H9 (cell line): ENCODE results near the gene AGA. TPM values are rescaled to one million over a fixed set of nuclear protein-coding genes. Genes with fewer than 3 reads are reported as not detected.

Experiments used
- DNase-seq: peaks from one replicate; pipeline ENCODE4 v3.0.0-alpha.2; 2017
- H2AFZ ChIP-seq: one replicate; pipeline ENCODE4 v1.6.1; 2013; ENCODE audit warnings: mild to moderate bottlenecking, low read length, control low read depth, moderate library complexity
- H2AK5ac ChIP-seq: 2 replicates; pipeline ENCODE4 v1.6.1; 2013; ENCODE audit warnings: low read length, control low read depth, mixed read lengths; ENCODE audit not compliant: insufficient read length
- H2BK120ac ChIP-seq: one replicate; pipeline ENCODE4 v1.6.1; 2013; ENCODE audit warnings: low read depth, mild to moderate bottlenecking, low read length, control low read depth, inconsistent platforms; ENCODE audit not compliant: poor library complexity, severe bottlenecking
- H2BK12ac ChIP-seq: 2 replicates; pipeline ENCODE4 v1.6.1; 2013; ENCODE audit warnings: low read length, control low read depth, mixed read lengths, low read depth; ENCODE audit not compliant: insufficient read length
- H2BK15ac ChIP-seq: 2 replicates; pipeline ENCODE4 v1.6.1; 2013; ENCODE audit warnings: low read depth, low read length, control low read depth
- H2BK20ac ChIP-seq: one replicate; pipeline ENCODE4 v1.6.1; 2013; ENCODE audit warnings: low read depth, mild to moderate bottlenecking, low read length, control low read depth, inconsistent platforms; ENCODE audit not compliant: poor library complexity, severe bottlenecking
- H2BK5ac ChIP-seq: 2 replicates; pipeline ENCODE4 v1.6.1; 2013; ENCODE audit warnings: low read length, control low read depth, mixed read lengths; ENCODE audit not compliant: insufficient read length
- H3K14ac ChIP-seq: 2 replicates; pipeline ENCODE4 v1.6.1; 2013; ENCODE audit warnings: low read length, control low read depth; ENCODE audit not compliant: insufficient read depth
- H3K18ac ChIP-seq: 2 replicates; pipeline ENCODE4 v1.6.1; 2013; ENCODE audit warnings: low read depth, mild to moderate bottlenecking, mixed read lengths, low read length, control low read depth; ENCODE audit not compliant: insufficient read length
- H3K23ac ChIP-seq: 2 replicates; pipeline ENCODE4 v1.6.1; 2013; ENCODE audit warnings: low read length, control low read depth, mixed read lengths, low read depth; ENCODE audit not compliant: insufficient read length
- H3K23me2 ChIP-seq: 2 replicates; pipeline ENCODE4 v1.6.1; 2013; ENCODE audit warnings: low read depth, mild to moderate bottlenecking, mixed read lengths, low read length, control low read depth; ENCODE audit not compliant: insufficient read length, poor library complexity, severe bottlenecking
- H3K27ac ChIP-seq: 2 replicates; pipeline ENCODE4 v1.5.1; 2013; ENCODE audit warnings: low read length, control low read depth, mixed read lengths, low read depth; ENCODE audit not compliant: insufficient read length
- H3K27me3 ChIP-seq: 2 replicates; pipeline ENCODE4 v1.6.1; 2013; ENCODE audit warnings: low read length, control low read depth, inconsistent platforms; ENCODE audit not compliant: insufficient read depth
- H3K4ac ChIP-seq: 2 replicates; pipeline ENCODE4 v1.6.1; 2013; ENCODE audit warnings: low read depth, mild to moderate bottlenecking, control low read depth, inconsistent platforms, low read length, moderate library complexity
- H3K4me1 ChIP-seq: 2 replicates; pipeline ENCODE4 v1.6.1; 2013; ENCODE audit warnings: low read length, control low read depth, inconsistent platforms; ENCODE audit not compliant: insufficient read depth
- H3K4me2 ChIP-seq: 2 replicates; pipeline ENCODE4 v1.6.1; 2013; ENCODE audit warnings: low read length, control low read depth, mixed read lengths; ENCODE audit not compliant: insufficient read length, insufficient read depth
- H3K56ac ChIP-seq: 2 replicates; pipeline ENCODE4 v1.6.1; 2013; ENCODE audit warnings: low read depth, mild to moderate bottlenecking, mixed read lengths, low read length, control low read depth; ENCODE audit not compliant: insufficient read length
- H3K79me1 ChIP-seq: 2 replicates; pipeline ENCODE4 v1.6.1; 2013; ENCODE audit warnings: low read depth, mild to moderate bottlenecking, moderate library complexity, low read length, control low read depth, inconsistent platforms; ENCODE audit not compliant: insufficient read depth, poor library complexity, severe bottlenecking
- H3K79me2 ChIP-seq: 2 replicates; pipeline ENCODE4 v1.6.1; 2013; ENCODE audit warnings: low read length, control low read depth, inconsistent platforms; ENCODE audit not compliant: insufficient read depth
- H3K9ac ChIP-seq: 2 replicates; pipeline ENCODE4 v1.6.1; 2013; ENCODE audit warnings: low read length, control low read depth, mixed read lengths; ENCODE audit not compliant: insufficient read length; ENCODE audit errors: extremely low read depth
- H3K9me3 ChIP-seq: one replicate; pipeline ENCODE4 v1.6.1; 2013; ENCODE audit warnings: low read depth, low read length, inconsistent platforms; ENCODE audit not compliant: control insufficient read depth
- H3T11ph ChIP-seq: one replicate; pipeline ENCODE4 v1.6.1; 2013; ENCODE audit warnings: mild to moderate bottlenecking, low read length, control low read depth, inconsistent platforms
- H4K20me1 ChIP-seq: one replicate; pipeline ENCODE4 v1.6.1; 2013; ENCODE audit not compliant: control insufficient read depth, insufficient read length, insufficient read depth
- H4K5ac ChIP-seq: 2 replicates; pipeline ENCODE4 v1.6.1; 2013; ENCODE audit warnings: low read depth, mild to moderate bottlenecking, mixed read lengths, low read length, control low read depth; ENCODE audit not compliant: insufficient read length
- H4K8ac ChIP-seq: replicated peaks from 2 replicates; pipeline ENCODE4 v1.6.1; 2013; ENCODE audit warnings: low read length, control low read depth, mixed read lengths, low read depth; ENCODE audit not compliant: insufficient read length
- H4K91ac ChIP-seq: 2 replicates; pipeline ENCODE4 v1.6.1; 2013; ENCODE audit warnings: low read depth, mild to moderate bottlenecking, moderate library complexity, mixed read lengths, low read length, control low read depth; ENCODE audit not compliant: insufficient read length
- H3K27ac Mint-ChIP-seq, 3 experiments: 2 replicates in 2 of 3; 3 replicates in 1 of 3; pipeline ENCODE4 v1.8.0; 2020 to 2021; ENCODE audit warnings: mixed read lengths in 3 of 3, mild to moderate bottlenecking in 1 of 3, moderate library complexity in 1 of 3
- H3K27me3 Mint-ChIP-seq: 2 replicates; pipeline ENCODE4 v1.8.0; 2021; ENCODE audit warnings: low read depth, mild to moderate bottlenecking, moderate library complexity, mixed read lengths
- H3K36me3 Mint-ChIP-seq, 3 experiments: 2 replicates in 2 of 3; 3 replicates in 1 of 3; pipeline ENCODE4 v1.8.0; 2020 to 2021; ENCODE audit warnings: low read depth in 3 of 3, mixed read lengths in 3 of 3; ENCODE audit not compliant: insufficient read depth in 1 of 3
- H3K4me1 Mint-ChIP-seq, 2 experiments: 2 replicates each; pipeline ENCODE4 v1.8.0; 2020; ENCODE audit warnings: mixed read lengths in 2 of 2
- H3K4me3 Mint-ChIP-seq, 2 experiments: 2 replicates in 1 of 2; 3 replicates in 1 of 2; pipeline ENCODE4 v1.8.0; 2020 to 2021; ENCODE audit warnings: mild to moderate bottlenecking in 2 of 2, mixed read lengths in 2 of 2, moderate library complexity in 1 of 2
- H3K9me3 Mint-ChIP-seq, 2 experiments: 2 replicates in 1 of 2; 3 replicates in 1 of 2; pipeline ENCODE4 v1.8.0; 2020; ENCODE audit warnings: mild to moderate bottlenecking in 2 of 2, mixed read lengths in 2 of 2, moderate library complexity in 1 of 2
- CTCF ChIP-seq: fragments of 200-600 bp; sonication (generic); conservative IDR thresholded peaks from 3 replicates; pipeline ENCODE4 v1.8.0; 2021; ENCODE audit warnings: antibody characterized with exemption, mild to moderate bottlenecking
- WGBS: extraction: QIAGEN DNeasy Blood & Tissue Kit; methylation state at CpG from one replicate; pipeline ENCODE4 v1.1.7; 2013; ENCODE audit warnings: missing lambda C conversion rate, low lambda C conversion rate, mixed read lengths; ENCODE audit not compliant: insufficient read length; ENCODE audit errors: extremely low coverage; 5-methylcytosine and 5-hydroxymethylcytosine counted together
- total RNA-seq: library from RNA; stranded (reverse); gene quantifications from 2 replicates; pipeline ENCODE4 v1.2.1, GENCODE V29; 2021

The AGA gene
- total RNA-seq, 1 experiment from 2014 or later, result 10.0 TPM

- Histone ChIP-seq H3K14ac (no peak overlapping the region), H3K79me1 (no peaks in the 10 kb centered on the region), H3K79me2 (no peaks in the 10 kb centered on the region), H3K27ac (no peak overlapping the region), H2BK15ac (no peak overlapping the region), H2BK5ac (no peak overlapping the region), H3K56ac (no peak overlapping the region), H2BK120ac (no peak overlapping the region), H3K9ac (no peak overlapping the region), H3K4ac (no peak overlapping the region), H2AK5ac (no peak overlapping the region), H3K18ac (no peak overlapping the region), H2AFZ (no peak overlapping the region), H3K23me2 (no peaks in the 10 kb centered on the region), H4K91ac (no peak overlapping the region), H3K23ac (no peak overlapping the region), H3T11ph (no peak overlapping the region), H4K20me1 (no peaks in the 10 kb centered on the region), H3K4me1 (peaks cover 4% of the 10 kb centered on the region; the same call in 1 of the 2 replicates), H3K4me2 (no peak overlapping the region), H4K8ac (no peak overlapping the region), H2BK20ac (no peak overlapping the region), H3K27me3 (no peaks in the 10 kb centered on the region), H2BK12ac (no peak overlapping the region), H3K9me3 (no peaks in the 10 kb centered on the region), H4K5ac (no peak overlapping the region)
- no peak for DNase-seq
- no peak overlapping the region for H3K4me3 Mint-ChIP-seq
- no CpG with 5 or more reads among the region's 1 CpG for WGBS
- H3K4me1 Mint-ChIP-seq, result peaks cover 21 to 25% of the 10 kb centered on the region in 2 experiments
- H3K9me3 Mint-ChIP-seq, result no peaks in the 10 kb centered on the region
- no peak overlapping the region for H3K27ac Mint-ChIP-seq
- no peaks in the 10 kb centered on the region for H3K36me3 Mint-ChIP-seq
- TF ChIP-seq CTCF, result no peak
- no peaks in the 10 kb centered on the region for H3K27me3 Mint-ChIP-seq
Observed at GRCh38 chr4:177487977-177488376, 45.7 kb upstream of the AGA start.
